NOMO-1 (cell line): Measurements from ENCODE around the gene TTC13.

ENCODE experiments used
- DNase-seq, 2 experiments: peaks; one replicate each; lab custom pipeline; 2025; ENCODE audit not compliant: unreplicated experiment in 2 of 2; lab: John Stamatoyannopoulos, UW

TTC13 gene

GRCh38 chr1:230913496-230913895 lies 65.2 kb downstream of the TTC13 start:
- DNase-seq: no peak

GRCh38 chr1:230910755-230911117 lies 67.9 kb downstream of the TTC13 start:
- no peak for DNase-seq

DNA sequence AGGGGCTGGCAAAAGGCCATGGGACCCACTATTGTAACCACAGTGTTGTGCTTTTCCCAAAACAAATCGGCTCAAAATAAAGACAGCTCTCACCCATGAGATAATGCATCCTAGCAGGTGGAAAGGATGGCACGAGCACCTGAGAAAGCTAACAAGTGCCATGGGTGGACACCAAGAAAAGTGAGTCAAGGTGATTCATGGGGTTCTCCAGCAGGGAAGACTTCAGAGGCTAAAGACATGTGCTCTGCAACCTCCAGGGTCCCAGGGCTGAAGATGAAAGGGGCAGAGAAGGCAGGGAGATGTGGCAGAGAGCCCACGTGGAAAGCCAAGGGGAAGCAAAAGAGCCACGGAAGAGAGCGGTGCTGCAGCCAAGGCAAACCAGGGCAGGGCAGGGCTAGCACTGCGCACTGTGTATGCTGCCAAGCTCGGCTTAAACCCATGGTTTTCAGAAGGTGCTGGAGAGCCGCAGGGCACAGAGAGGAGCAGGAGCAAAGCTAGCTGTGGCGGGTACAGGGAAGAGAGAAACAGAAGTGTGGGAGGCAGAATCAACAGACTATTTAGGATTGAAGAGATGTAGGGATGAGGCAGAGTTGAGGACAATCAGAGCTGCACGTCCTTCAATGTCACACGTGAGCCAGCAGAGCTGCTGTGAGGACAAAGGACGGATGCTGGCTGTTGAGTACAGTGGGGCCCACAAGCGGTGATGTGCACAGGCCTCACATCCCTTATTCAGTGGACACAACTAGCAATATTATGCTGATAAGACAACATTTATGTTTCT lies 68.5 kb downstream of the TTC13 start:
- no peak for DNase-seq

- no peak for DNase-seq
These were observed 71.0 kb downstream of the TTC13 start for GRCh38 chr1:230907472-230908205.

GRCh38 chr1:230906226-230906625 lies 72.4 kb downstream of the TTC13 start:
- no peak for DNase-seq

- no peak for DNase-seq
These were observed 72.9 kb downstream of the TTC13 start for GRCh38 chr1:230905733-230906132.

- no peak for DNase-seq
These were observed 76.2 kb downstream of the TTC13 start for GRCh38 chr1:230902349-230902923.

- DNase-seq: no peak
These were observed 77.0 kb downstream of the TTC13 start for GRCh38 chr1:230901671-230902070.

- no peak for DNase-seq
These were observed 77.7 kb downstream of the TTC13 start for GRCh38 chr1:230900984-230901383.

DNA sequence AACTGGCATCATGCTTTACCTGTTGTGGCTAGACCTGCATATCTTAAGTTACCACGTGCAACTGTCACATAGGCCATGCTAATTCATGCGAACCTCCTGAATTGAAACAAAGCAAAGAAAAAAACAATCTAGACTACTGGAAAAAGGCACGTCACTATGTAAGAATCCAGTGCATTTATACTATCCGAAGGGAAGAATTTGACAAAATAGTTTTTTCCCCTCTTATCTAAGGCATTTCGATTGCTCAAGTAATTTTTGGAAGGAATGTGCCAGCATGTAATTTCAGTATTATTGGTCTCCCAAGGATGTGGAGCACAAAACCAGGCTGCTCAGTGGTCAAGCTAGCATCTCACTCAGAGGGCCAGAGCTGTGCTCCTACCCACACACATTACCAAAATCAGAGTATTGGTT lies 78.8 kb downstream of the TTC13 start:
- no peak for DNase-seq

GRCh38 chr1:230898748-230899147 lies 79.9 kb downstream of the TTC13 start:
- no peak for DNase-seq

DNA sequence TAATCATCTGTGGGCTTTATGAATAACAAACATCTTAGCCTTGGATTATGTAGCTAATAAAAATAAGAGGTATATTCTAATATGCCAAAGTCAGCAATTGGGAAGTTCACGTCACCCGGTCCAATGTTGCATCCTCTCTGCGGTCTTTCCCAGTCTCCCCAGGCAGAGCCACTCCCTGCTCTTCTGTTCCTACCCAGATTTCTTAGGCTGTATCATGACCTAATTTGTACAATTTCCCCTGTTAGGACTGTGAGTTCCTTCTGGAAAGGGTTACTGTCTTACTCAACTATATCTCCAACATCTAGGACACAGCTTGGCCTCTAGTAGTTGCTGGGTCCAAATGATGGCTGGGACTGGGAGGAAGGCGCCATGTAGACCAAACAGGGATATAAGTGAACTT lies 80.5 kb downstream of the TTC13 start:
- DNase-seq: no peak

- DNase-seq: no peak
These were observed 81.9 kb downstream of the TTC13 start for GRCh38 chr1:230896779-230897178.

DNA sequence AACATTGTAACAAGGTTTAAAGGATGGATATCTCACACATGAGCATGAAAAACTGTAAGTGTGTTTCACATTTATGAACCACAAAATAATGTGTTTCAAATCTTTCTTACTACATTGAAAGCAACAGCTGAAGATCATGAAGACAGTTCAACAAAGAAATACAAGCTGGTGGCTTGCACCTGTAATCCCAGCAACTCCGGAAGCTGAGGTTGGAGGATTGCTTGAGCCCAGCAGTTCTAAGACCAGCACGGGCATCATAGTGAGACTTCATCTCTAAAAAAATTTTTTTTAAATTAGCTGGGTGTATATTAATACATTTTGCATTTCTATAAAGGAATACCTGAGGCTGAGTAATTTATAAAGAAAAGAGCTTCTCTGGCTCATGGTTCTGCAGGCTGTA lies 83.2 kb downstream of the TTC13 start:
- no peak for DNase-seq

- no peak for DNase-seq
These were observed 84.0 kb downstream of the TTC13 start for GRCh38 chr1:230894664-230895063.

- no peak for DNase-seq
These were observed 84.6 kb downstream of the TTC13 start for GRCh38 chr1:230894032-230894431.

DNA sequence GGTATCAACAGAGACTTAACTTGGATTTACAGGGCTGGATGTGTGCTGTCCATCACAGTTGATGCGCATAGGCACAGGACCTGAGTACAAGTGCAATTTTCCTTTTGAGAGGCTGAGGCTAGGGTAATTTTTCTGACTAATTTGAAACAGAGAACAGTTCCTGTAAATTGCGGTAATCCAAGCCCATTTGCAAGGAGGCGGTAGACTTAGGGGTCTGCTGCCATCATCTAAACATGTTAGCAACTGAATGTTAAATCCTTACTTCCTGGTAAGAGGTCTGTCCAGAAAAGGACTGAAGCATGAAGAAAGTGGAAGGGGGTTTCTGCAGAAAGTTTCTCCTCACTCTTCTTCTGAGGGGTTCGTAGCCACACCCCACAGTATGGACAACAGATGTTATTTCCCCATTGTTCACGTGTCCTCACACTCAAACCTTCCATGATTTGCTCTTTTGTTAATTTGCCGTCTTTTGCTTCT lies 86.6 kb downstream of the TTC13 start:
- DNase-seq: no peak

DNA sequence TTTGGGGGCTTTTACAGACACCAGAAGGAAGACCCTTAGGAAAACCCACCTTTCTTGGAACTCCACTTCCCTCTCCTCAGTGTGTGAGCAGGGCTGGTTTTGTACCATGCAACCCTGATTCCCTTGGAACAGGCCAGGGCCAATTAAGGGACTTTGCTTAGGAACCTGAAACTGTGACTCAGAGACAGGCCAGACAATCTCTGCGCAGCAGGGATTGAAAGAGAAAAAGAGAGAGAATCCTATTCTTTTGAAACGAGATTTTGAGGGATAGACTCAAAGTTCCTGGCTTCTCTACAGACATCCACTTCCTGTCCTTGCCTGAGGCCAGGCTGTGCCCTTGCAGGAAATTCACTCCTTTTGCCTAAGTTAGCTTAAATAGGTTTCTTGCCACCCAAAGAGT lies 87.2 kb downstream of the TTC13 start:
- no peak for DNase-seq

DNA sequence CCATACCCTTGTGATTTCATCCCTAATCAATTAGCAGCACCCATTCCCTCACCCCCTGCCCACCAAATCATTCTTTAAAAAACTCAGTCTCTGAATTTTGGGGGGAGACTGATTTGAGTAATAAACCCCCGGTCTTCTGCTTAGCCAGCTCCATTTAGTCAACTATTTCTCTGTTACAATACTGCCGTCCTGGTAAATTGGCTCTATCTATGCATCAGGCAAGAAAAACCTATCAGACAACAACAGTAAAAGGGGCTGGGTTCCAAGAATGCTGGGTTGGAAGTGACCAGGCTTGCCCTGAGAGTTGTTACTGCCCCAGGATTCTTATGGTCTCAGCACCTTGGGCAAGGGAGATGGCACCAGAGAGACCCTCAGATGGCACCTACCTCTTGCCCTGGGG lies 94.0 kb downstream of the TTC13 start:
- no peak for DNase-seq

DNA sequence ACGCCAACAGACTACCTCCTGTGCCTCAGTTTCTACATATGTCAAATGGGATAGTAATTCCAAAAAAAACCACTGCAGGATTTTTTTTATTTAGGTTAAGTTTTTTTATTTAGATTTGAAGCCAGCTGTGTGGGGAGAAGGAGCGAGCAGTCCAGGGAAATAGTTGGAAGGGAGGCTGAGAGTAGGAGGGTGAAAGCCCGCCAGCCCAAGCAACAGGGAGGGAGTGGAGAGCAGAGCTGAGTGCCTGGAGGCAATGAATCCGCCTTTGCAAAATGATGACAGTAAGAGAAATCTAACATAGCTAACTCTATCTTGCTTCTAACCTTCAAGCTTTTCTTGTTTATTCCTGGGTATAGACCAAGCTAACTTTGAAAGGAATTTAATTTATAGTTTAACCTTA lies 94.7 kb downstream of the TTC13 start:
- no peak for DNase-seq

DNA sequence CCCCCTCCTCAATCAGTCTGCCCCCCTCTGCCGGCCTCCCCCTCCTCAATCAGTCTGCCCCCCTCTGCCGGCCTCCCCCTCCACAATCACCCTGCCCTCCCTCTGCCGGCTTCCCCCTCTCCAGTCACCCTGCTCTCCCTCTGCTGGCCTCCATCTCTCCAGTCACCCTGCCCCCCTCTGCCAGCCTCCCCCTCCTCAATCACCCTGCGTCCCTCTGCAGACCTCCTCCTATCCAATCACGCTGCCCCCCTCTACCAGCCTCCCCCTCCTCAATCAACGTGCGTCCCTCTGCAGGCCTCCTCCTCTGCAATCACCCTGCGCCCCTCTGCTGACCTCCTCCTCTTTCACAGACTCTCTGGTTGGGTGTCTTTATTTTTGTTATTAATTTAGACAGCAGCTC lies 98.9 kb downstream of the TTC13 start:
- DNase-seq: no peak

- no peak for DNase-seq
These were observed 100.1 kb downstream of the TTC13 start for GRCh38 chr1:230878591-230878990.
